ENCODE measurements around the gene RXRB.

RXRB gene

GRCh38 chr6:33199687-33200218, 712 bp downstream of the RXRB start:
- peak; percentile 89 for DNase-seq (ENCODE audit: low spot score)
- TF ChIP-seq, protein P1, sequence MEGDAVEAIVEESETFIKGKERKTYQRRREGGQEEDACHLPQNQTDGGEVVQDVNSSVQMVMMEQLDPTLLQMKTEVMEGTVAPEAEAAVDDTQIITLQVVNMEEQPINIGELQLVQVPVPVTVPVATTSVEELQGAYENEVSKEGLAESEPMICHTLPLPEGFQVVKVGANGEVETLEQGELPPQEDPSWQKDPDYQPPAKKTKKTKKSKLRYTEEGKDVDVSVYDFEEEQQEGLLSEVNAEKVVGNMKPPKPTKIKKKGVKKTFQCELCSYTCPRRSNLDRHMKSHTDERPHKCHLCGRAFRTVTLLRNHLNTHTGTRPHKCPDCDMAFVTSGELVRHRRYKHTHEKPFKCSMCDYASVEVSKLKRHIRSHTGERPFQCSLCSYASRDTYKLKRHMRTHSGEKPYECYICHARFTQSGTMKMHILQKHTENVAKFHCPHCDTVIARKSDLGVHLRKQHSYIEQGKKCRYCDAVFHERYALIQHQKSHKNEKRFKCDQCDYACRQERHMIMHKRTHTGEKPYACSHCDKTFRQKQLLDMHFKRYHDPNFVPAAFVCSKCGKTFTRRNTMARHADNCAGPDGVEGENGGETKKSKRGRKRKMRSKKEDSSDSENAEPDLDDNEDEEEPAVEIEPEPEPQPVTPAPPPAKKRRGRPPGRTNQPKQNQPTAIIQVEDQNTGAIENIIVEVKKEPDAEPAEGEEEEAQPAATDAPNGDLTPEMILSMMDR (IDR thresholded peaks at IDR 0.05; ENCODE audit: extremely low read depth, missing control alignments), result no peak

- TF ChIP-seq, protein P1 (IDR thresholded peaks at IDR 0.05; ENCODE audit: extremely low read depth, missing control alignments), result no peak
- DNase-seq (ENCODE audit: low spot score), result no peak
Measured at GRCh38 chr6:33198853-33199436, 1.5 kb downstream of the RXRB start.

- TF ChIP-seq, protein P1 (IDR thresholded peaks at IDR 0.05; ENCODE audit: extremely low read depth, missing control alignments), result no peak
- DNase-seq (ENCODE audit: low spot score), result no peak
Measured at GRCh38 chr6:33198159-33198852, 2.2 kb downstream of the RXRB start.

DNA sequence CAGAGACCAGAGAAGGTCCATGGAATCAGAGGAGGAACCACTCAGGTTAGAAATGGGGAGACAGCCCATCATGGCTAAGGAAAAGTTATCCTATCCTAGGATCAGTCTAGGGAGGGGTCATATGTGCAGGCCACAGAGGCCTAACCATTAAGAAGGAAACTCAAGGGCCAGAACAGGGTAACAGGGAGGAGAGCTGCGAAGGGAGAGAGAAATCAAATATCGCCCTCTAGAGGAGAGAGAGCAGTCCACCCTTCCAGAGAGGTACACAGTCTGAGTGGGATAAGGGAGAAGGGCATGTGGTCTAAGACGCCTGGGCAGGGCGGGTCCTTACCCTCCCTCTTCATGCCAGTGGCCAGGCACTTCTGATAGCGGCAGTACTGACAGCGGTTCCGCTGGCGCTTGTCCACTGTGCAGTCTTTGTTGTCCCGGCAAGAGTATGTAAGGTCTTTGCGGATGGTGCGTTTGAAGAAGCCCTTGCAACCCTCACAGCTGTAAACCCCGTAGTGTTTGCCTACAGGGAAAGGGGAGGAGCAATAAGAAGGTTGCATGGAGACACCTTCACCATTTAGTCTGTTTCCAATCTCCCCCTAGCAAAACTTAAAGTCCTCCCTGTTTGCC, 2.9 kb downstream of the RXRB start:
- DNase-seq (ENCODE audit: low spot score), result peak; percentile 83
- TF ChIP-seq, protein P1 (IDR thresholded peaks at IDR 0.05; ENCODE audit: extremely low read depth, missing control alignments), result peak; percentile 65

DNA sequence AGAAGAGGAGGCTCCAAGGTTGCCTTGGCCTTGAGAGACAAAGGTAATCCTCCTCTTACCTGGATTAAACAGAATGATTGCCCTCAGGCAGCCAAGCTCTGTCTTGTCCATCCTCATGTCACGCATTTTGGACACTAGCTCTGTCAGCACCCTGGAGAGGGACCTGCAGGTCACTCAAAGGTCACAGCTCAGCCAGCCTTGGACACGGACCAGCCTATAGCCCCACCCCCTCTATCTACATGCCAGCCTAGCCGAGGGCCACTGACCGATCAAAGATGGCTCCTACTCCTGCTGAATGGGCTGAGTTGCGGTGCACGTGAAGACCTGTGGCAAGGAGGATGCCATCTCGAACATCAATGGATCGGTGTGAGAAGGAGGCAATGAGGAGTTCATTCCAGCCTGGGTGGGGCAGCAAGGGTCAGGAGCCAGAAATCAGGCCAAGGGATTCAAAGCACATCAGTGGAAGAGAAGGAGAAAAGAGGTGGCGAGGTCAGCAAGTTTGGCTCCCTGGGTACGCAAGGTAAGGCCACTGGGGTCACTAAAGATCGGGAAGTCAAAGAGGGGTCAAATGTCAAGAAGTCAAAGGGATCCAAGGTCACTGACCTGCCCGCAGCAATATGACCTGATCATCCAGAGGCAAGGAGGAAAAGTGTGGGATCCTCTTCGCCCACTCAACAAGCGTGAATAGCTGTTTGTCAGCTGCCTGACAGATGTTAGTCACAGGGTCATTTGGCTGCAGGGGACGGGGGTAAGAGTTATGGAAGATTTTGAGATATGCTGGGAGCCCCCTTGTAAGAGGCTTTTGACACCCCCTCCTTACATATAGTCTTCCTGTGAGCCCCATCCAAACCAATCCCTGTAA, 4.9 kb downstream of the RXRB start:
- no peak for DNase-seq (ENCODE audit: low spot score)
- TF ChIP-seq, protein P1 (IDR thresholded peaks at IDR 0.05; ENCODE audit: extremely low read depth, missing control alignments), result no peak

- no peak for DNase-seq (ENCODE audit: low spot score)
- TF ChIP-seq, protein P1 (IDR thresholded peaks at IDR 0.05; ENCODE audit: extremely low read depth, missing control alignments), result no peak
Measured at GRCh38 chr6:33194431-33194979, 6.0 kb downstream of the RXRB start.

Data from GM20000 (cell line).